ENCODE results near the gene GRM6.

GRCh38 chr5:178993955-178994579 is 1.1 kb downstream of the GRM6 start:
- TF ChIP-seq CTCF (IDR thresholded peaks at IDR 0.05), result no peak
- TF ChIP-seq POLR2AphosphoS5 (IDR thresholded peaks at IDR 0.05), result no peak
- TF ChIP-seq POLR2A (IDR thresholded peaks at IDR 0.05), result no peak
